Thymus (tissue), 11 donors: ENCODE data around the gene TYMS. TPM values are rescaled to one million over a fixed set of nuclear protein-coding genes. Genes with fewer than 3 reads are reported as not detected.
"Not testable (repeated sequence)": the region's sequence is repeated elsewhere in the genome, so short reads cannot be mapped to it uniquely, and the experiment has no call there.

Experiments used
- DNase-seq, 9 donors: peaks; one replicate each; pipeline ENCODE4 v3.0.0-alpha.2; 2013; ENCODE audit warnings: low spot score in 9 of 9, low read depth in 6 of 9, missing footprints in 1 of 9
- H3K27ac ChIP-seq, 2 donors: one replicate each; pipeline ENCODE4 v1.5.1; 2013; ENCODE audit warnings: control low read depth in 1 of 2, low read depth in 1 of 2, low read length in 1 of 2, mild to moderate bottlenecking in 1 of 2, moderate library complexity in 1 of 2
- H3K27me3 ChIP-seq, 2 donors: one replicate each; pipeline ENCODE4 v1.5.1; 2013; ENCODE audit warnings: low read length in 1 of 2; ENCODE audit not compliant: control insufficient read depth in 2 of 2, insufficient read depth in 1 of 2
- H3K36me3 ChIP-seq, 2 donors: one replicate each; pipeline ENCODE4 v1.5.1; 2013; ENCODE audit warnings: low read length in 1 of 2, mild to moderate bottlenecking in 1 of 2, moderate library complexity in 1 of 2; ENCODE audit not compliant: control insufficient read depth in 2 of 2, insufficient read depth in 2 of 2
- H3K4me1 ChIP-seq, 2 donors: one replicate each; pipeline ENCODE4 v1.5.1; 2013; ENCODE audit warnings: low read length in 2 of 2; ENCODE audit not compliant: control insufficient read depth in 2 of 2, insufficient read depth in 2 of 2
- H3K4me3 ChIP-seq, 2 donors: one replicate each; pipeline ENCODE4 v1.5.1; 2013; ENCODE audit warnings: low read length in 2 of 2, control low read depth in 1 of 2, mild to moderate bottlenecking in 1 of 2
- H3K9me3 ChIP-seq, 2 donors: one replicate each; pipeline ENCODE4 v1.5.1; 2013; ENCODE audit warnings: low read length in 1 of 2, mild to moderate bottlenecking in 1 of 2; ENCODE audit not compliant: control insufficient read depth in 2 of 2, insufficient read depth in 1 of 2
- WGBS: extraction: QIAGEN DNeasy Blood & Tissue Kit; methylation state at CpG from one replicate; pipeline ENCODE4 v1.1.7; 2013; 5-methylcytosine and 5-hydroxymethylcytosine counted together
- polyA plus RNA-seq: library from polyadenylated mRNA; stranded (reverse); fragments of 200-250 nt; gene quantifications from one replicate; pipeline ENCODE4 v1.2.3, GENCODE V29; 2013
- total RNA-seq: library from RNA; stranded (reverse); fragments of 120-200 nt; gene quantifications from one replicate; pipeline ENCODE4 v1.2.4, GENCODE V29; 2013
- donor health status: healthy.

Gene TYMS
- total and polyA plus RNA-seq, 2 donors, result 17.8 to 55.7 TPM

- no peak for DNase-seq
- WGBS, result 57% methylated on average over 4 of the region's 4 CpGs
Measured at GRCh38 chr18:677145-677544, 19.7 kb downstream of the TYMS start.

GRCh38 chr18:677951-678381 lies 20.5 kb downstream of the TYMS start:
- 97% methylated on average over 14 of the region's 14 CpGs for WGBS
- H3K4me1 ChIP-seq, result peaks cover 16 to 18% of the 10 kb centered on the region in 2 donors
- H3K36me3 ChIP-seq, result peaks cover 44 to 77% of the 10 kb centered on the region in 2 donors
- no peak for DNase-seq
- no peaks in the 10 kb centered on the region for H3K27me3 ChIP-seq
- no peak overlapping the region for H3K4me3 ChIP-seq
- H3K9me3 ChIP-seq, result peaks cover 0 to 1% of the 10 kb centered on the region in 2 donors
- H3K27ac ChIP-seq, result no peak overlapping the region

More at GRCh38 chr18:677145-677544, 19.7 kb downstream of the TYMS start:
- Histone ChIP-seq H3K9me3 (peaks cover 0 to 1% of the 10 kb centered on the region in 2 donors), H3K36me3 (peaks cover 52 to 81% of the 10 kb centered on the region in 2 donors), H3K27me3 (no peaks in the 10 kb centered on the region), H3K27ac (no peak overlapping the region), H3K4me3 (no peak overlapping the region), H3K4me1 (peaks cover 11 to 13% of the 10 kb centered on the region in 2 donors)

GRCh38 chr18:678482-679182 lies 21.2 kb downstream of the TYMS start:
- peaks cover 43 to 77% of the 10 kb centered on the region in 2 donors for H3K36me3 ChIP-seq
- WGBS, result 98% methylated on average over 15 of the region's 15 CpGs

GRCh38 chr18:679516-679915 lies 22.1 kb downstream of the TYMS start:
- Histone ChIP-seq H3K27me3 (no peaks in the 10 kb centered on the region), H3K9me3 (peaks cover 0 to 1% of the 10 kb centered on the region in 2 donors), H3K4me3 (no peak overlapping the region), H3K36me3 (peaks cover 48 to 71% of the 10 kb centered on the region in 2 donors), H3K27ac (no peak overlapping the region), H3K4me1 (peaks cover 24% of the 10 kb centered on the region in 2 donors)
- no peak for DNase-seq
- WGBS, result 98% methylated on average over 4 of the region's 4 CpGs

More at GRCh38 chr18:678482-679182, 21.2 kb downstream of the TYMS start:
- Histone ChIP-seq H3K9me3 (peaks cover 0 to 1% of the 10 kb centered on the region in 2 donors), H3K27me3 (no peaks in the 10 kb centered on the region), H3K4me3 (no peak overlapping the region), H3K4me1 (peaks cover 23 to 24% of the 10 kb centered on the region in 2 donors), H3K27ac (no peak overlapping the region)
- no peak for DNase-seq

- Histone ChIP-seq H3K4me1 (peaks cover 24% of the 10 kb centered on the region in 2 donors), H3K36me3 (peaks cover 44 to 62% of the 10 kb centered on the region in 2 donors), H3K4me3 (no peak overlapping the region), H3K9me3 (peaks cover 0 to 1% of the 10 kb centered on the region in 2 donors), H3K27ac (no peak overlapping the region), H3K27me3 (no peaks in the 10 kb centered on the region)
- DNase-seq, result no peak
- WGBS, result 96% methylated on average over 4 of the region's 4 CpGs
Measured at GRCh38 chr18:680392-680791, 22.9 kb downstream of the TYMS start.

GRCh38 chr18:681985-682384 lies 24.5 kb downstream of the TYMS start:
- Histone ChIP-seq H3K27me3 (no peaks in the 10 kb centered on the region), H3K4me1 (peaks cover 24 to 26% of the 10 kb centered on the region in 2 donors), H3K9me3 (peaks cover 0 to 1% of the 10 kb centered on the region in 2 donors), H3K36me3 (peaks cover 43 to 58% of the 10 kb centered on the region in 2 donors), H3K27ac (peak overlapping the region; percentile 58 to 90), H3K4me3 (no peak overlapping the region)
- DNase-seq, result peak; percentile 50 to 93 (median 73)
- WGBS, result 21% methylated on average over 5 of the region's 5 CpGs

GRCh38 chr18:682416-682815 lies 25.0 kb downstream of the TYMS start:
- WGBS, result 89% methylated on average over 9 of the region's 9 CpGs

GRCh38 chr18:682833-683232 lies 25.4 kb downstream of the TYMS start:
- Histone ChIP-seq H3K4me1 (peaks cover 24 to 26% of the 10 kb centered on the region in 2 donors), H3K36me3 (peaks cover 43 to 57% of the 10 kb centered on the region in 2 donors)

More at GRCh38 chr18:682416-682815, 25.0 kb downstream of the TYMS start:
- Histone ChIP-seq H3K36me3 (peaks cover 42 to 59% of the 10 kb centered on the region in 2 donors), H3K27ac (peak overlapping the region; percentile 58 to 90), H3K4me1 (peaks cover 24 to 26% of the 10 kb centered on the region in 2 donors)
- not testable (repeated sequence) for DNase-seq, H3K4me3 ChIP-seq, H3K27me3 ChIP-seq, H3K9me3 ChIP-seq

GRCh38 chr18:683531-683930 lies 26.1 kb downstream of the TYMS start:
- Histone ChIP-seq H3K4me1 (peaks cover 24 to 26% of the 10 kb centered on the region in 2 donors), H3K4me3 (no peak overlapping the region), H3K36me3 (peaks cover 43 to 55% of the 10 kb centered on the region in 2 donors), H3K9me3 (no peaks in the 10 kb centered on the region), H3K27ac (peak overlapping the region in 1 of 2 donors; percentile 77), H3K27me3 (no peaks in the 10 kb centered on the region)
- WGBS, result 84% methylated on average over 5 of the region's 5 CpGs
- DNase-seq, result no peak

More at GRCh38 chr18:682833-683232, 25.4 kb downstream of the TYMS start:
- DNase-seq, result peak in 1 of 9 donors; percentile 28
- no peak overlapping the region for H3K4me3 ChIP-seq
- H3K27me3 ChIP-seq, result no peaks in the 10 kb centered on the region
- H3K27ac ChIP-seq, result peak overlapping the region in 1 of 2 donors; percentile 77
- peaks cover 0 to 1% of the 10 kb centered on the region in 2 donors for H3K9me3 ChIP-seq
